ENCODE data around the gene REPIN1. TPM values are rescaled to one million over a fixed set of nuclear protein-coding genes. Genes with fewer than 3 reads are reported as not detected.

REPIN1 gene
- total RNA-seq, 4 donors from 2014 or later = 66.8 to 143 (median 97.7) TPM

DNA sequence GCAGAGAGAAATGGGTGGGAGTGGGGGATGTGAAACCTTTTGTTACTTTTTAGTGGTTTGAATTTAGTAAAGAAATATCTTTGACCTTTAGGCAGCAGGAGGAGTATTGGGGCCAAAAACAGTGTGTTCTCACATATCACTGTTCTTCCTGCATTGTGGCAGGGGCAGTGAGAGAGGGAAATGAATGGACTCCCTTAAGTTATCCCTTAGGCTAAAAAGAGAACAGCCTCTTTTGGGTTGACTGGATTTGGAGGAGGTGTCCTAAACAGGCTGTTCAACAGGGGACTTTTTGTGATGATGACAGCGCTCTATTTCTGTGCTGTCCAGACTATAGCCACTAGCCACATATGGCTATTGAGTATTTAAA, 32.8 kb downstream of the REPIN1 start:
- no peak overlapping the region for H3K4me3 ChIP-seq
- intact Hi-C loops (cut with DNase I) = no loop called here
- no peaks in the 10 kb centered on the region for H3K27me3 ChIP-seq
- H3K27ac ChIP-seq (replicated peaks in 1 of 4) = no peak overlapping the region
- peaks cover 13 to 32% (median 24%) of the 10 kb centered on the region in 4 donors for H3K36me3 ChIP-seq
- TF ChIP-seq POLR2AphosphoS5 (IDR thresholded peaks at IDR 0.05) = no peak
- no peak for TF ChIP-seq POLR2A (IDR thresholded peaks at IDR 0.05; ENCODE audit: low read depth)
- TF ChIP-seq EP300 (IDR thresholded peaks at IDR 0.05) = no peak
- H3K4me1 ChIP-seq = peaks cover 17 to 27% (median 23%) of the 10 kb centered on the region in 4 donors
- DNase-seq (ENCODE audit: extremely low spot score) = no peak
- WGBS = 100% methylated on average over 1 of the region's 1 CpG
- H3K9me3 ChIP-seq = no peaks in the 10 kb centered on the region

DNA sequence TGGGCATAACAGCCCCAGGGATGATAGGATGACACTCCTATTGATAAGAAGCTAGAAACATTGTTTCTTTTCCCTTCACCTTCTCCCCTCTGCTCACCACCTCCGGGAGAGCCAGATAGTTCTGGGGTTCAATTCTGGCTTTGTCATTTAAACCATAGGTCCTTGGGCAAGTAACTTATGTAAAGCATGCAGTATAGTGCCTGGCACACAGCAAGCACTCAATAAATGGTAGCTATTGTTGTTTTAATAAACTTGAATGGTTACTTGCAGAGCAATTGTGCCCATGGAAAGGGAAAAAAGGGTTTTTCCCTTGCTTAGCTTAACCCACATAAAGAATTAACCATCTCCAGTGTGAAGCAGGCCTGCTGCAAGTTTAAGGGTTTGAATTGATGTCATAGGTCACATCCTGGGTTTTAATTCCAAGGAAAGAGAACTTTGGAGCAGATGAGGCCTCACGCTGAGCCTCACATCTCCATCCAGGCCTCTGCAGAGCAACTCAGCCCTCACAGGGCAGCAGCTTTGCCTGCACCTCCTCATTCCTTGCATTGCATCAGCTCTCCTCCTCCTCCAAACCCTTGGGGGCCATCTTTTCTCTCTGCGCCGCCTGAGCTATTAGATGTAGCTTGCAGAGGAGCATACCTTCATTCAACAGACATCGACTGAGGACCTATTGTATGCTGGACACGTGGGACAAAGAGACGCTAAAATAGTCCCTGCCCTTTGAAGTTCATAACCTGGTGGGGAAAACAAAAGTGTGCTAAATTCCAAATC, 33.4 kb downstream of the REPIN1 start:
- H3K27ac ChIP-seq (replicated peaks in 1 of 4) = no peak overlapping the region
- intact Hi-C loops (cut with DNase I) = no loop called here
- no peaks in the 10 kb centered on the region for H3K27me3 ChIP-seq
- WGBS = 82% methylated on average over 7 of the region's 7 CpGs
- DNase-seq (ENCODE audit: extremely low spot score) = no peak
- H3K4me1 ChIP-seq = peaks cover 20 to 34% (median 29%) of the 10 kb centered on the region in 4 donors
- H3K9me3 ChIP-seq = no peaks in the 10 kb centered on the region
- TF ChIP-seq POLR2A (IDR thresholded peaks at IDR 0.05; ENCODE audit: low read depth) (no peak), EP300 (IDR thresholded peaks at IDR 0.05) (no peak), POLR2AphosphoS5 (IDR thresholded peaks at IDR 0.05) (no peak)
- TF ChIP-seq, protein P1, sequence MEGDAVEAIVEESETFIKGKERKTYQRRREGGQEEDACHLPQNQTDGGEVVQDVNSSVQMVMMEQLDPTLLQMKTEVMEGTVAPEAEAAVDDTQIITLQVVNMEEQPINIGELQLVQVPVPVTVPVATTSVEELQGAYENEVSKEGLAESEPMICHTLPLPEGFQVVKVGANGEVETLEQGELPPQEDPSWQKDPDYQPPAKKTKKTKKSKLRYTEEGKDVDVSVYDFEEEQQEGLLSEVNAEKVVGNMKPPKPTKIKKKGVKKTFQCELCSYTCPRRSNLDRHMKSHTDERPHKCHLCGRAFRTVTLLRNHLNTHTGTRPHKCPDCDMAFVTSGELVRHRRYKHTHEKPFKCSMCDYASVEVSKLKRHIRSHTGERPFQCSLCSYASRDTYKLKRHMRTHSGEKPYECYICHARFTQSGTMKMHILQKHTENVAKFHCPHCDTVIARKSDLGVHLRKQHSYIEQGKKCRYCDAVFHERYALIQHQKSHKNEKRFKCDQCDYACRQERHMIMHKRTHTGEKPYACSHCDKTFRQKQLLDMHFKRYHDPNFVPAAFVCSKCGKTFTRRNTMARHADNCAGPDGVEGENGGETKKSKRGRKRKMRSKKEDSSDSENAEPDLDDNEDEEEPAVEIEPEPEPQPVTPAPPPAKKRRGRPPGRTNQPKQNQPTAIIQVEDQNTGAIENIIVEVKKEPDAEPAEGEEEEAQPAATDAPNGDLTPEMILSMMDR (IDR thresholded peaks at IDR 0.05) = no peak
- peaks cover 9 to 26% (median 18%) of the 10 kb centered on the region in 4 donors for H3K36me3 ChIP-seq
- no peak overlapping the region for H3K4me3 ChIP-seq

DNA sequence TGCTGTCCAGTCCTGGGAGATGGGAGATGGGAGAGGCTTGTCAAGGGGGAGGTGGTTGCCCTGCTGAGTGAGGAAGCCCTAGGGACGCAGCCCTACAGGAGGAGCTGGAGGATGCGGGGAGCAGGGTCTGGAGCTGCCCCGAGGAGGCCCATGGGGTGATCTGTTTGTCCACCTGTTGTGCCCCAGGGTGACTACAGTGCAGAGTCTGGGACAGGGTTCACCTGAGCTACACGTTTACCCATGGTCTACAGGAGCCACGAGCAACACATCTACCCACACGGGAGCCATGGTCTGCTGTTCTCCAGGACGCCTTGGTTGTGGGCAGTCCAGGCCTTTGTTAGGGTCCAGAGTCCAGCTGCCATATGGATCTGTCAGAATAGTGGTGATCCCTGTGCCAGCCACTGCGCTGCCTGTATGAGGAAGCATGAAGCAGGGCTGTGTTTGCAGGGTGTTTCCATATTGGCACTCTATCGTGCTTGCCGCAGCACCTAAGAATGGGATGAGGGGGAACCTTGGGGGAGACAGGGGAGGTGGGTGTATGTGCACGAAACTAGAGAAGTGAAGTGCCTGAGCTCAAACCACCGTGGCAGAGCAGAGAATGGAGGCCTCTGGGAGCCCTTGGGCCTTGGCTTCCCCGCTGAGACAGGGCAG, 34.2 kb downstream of the REPIN1 start:
- Histone ChIP-seq H3K36me3 (peaks cover 4 to 22% (median 15%) of the 10 kb centered on the region in 4 donors), H3K4me1 (peaks cover 20 to 41% (median 34%) of the 10 kb centered on the region in 4 donors), H3K4me3 (no peak overlapping the region), H3K27me3 (no peaks in the 10 kb centered on the region), H3K27ac (replicated peaks in 1 of 4) (no peak overlapping the region), H3K9me3 (no peaks in the 10 kb centered on the region)
- no peak for TF ChIP-seq POLR2AphosphoS5 (IDR thresholded peaks at IDR 0.05)
- TF ChIP-seq, protein P1 (IDR thresholded peaks at IDR 0.05) = no peak
- TF ChIP-seq POLR2A (IDR thresholded peaks at IDR 0.05; ENCODE audit: low read depth) = no peak
- TF ChIP-seq EP300 (IDR thresholded peaks at IDR 0.05) = no peak
- intact Hi-C loops (cut with DNase I) = no loop called here
- 85% methylated on average over 13 of the region's 13 CpGs for WGBS
- DNase-seq (ENCODE audit: extremely low spot score) = no peak

DNA sequence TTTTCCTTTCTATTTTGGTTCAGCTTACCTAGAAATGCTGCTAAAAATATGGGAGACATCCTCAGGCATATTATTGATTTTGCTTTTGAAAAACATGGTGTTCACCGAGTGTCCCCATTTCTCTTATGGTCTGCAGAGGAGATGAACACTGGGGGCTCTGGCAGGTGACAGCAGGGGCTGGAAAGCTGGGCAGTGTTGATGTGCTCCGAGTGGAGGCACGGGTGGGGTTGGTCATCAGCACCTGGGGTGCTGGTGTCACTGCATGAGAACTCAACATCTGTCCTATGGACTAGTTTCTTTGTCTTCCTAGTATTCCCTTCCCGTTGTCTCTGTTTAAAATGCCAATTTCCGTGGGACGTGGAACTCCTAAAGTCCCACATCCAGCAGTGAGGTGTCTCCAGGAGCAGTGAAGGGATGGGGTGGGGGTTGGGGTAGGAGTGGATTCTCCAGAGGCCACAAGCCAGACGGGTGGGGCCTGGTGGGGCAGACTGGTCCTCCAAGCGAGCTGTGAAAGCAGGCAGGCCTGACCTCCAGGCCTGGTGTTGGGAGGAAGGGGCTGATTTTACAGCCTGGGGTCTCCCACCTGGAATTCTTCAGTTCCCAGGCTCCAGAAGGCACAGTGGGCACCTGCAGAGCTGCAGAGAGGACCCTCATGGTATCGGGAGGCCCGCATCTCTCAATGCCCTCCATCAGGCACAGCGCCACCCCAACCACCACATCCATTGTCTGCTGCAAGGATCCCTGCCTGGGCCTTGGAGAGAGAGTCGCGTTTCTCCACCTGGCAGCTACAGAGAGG, 35.0 kb downstream of the REPIN1 start:
- H3K4me3 ChIP-seq = peak overlapping the region in 3 of 4 donors; percentile 73 to 86 (median 81)
- DNase-seq (ENCODE audit: extremely low spot score) = no peak
- H3K9me3 ChIP-seq = no peaks in the 10 kb centered on the region
- 85% methylated on average over 12 of the region's 13 CpGs for WGBS
- no peaks in the 10 kb centered on the region for H3K27me3 ChIP-seq
- intact Hi-C loops (cut with DNase I) = no loop called here
- TF ChIP-seq, protein P1 (IDR thresholded peaks at IDR 0.05) = no peak
- TF ChIP-seq POLR2A (IDR thresholded peaks at IDR 0.05; ENCODE audit: low read depth) (no peak), EP300 (IDR thresholded peaks at IDR 0.05) (no peak), POLR2AphosphoS5 (IDR thresholded peaks at IDR 0.05) (no peak)
- H3K27ac ChIP-seq (replicated peaks in 1 of 4) = peak overlapping the region; percentile 93 to 98 (median 96)
- peaks cover 3 to 20% (median 12%) of the 10 kb centered on the region in 4 donors for H3K36me3 ChIP-seq
- H3K4me1 ChIP-seq = peaks cover 20 to 46% (median 34%) of the 10 kb centered on the region in 4 donors
